ENCODE measurements around the gene DGKE. TPM values are rescaled to one million over a fixed set of nuclear protein-coding genes. Genes with fewer than 3 reads are reported as not detected.
A peak's percentile ranks its signal among the peaks of the same experiment; 100 is the strongest.

DGKE gene
- total and polyA plus RNA-seq, 2 of the 13 experiments (the other 11 are each of a cell fraction or from before 2014, with no cell fraction given), result 3.2 to 5.3 TPM

- TF ChIP-seq, protein P1, sequence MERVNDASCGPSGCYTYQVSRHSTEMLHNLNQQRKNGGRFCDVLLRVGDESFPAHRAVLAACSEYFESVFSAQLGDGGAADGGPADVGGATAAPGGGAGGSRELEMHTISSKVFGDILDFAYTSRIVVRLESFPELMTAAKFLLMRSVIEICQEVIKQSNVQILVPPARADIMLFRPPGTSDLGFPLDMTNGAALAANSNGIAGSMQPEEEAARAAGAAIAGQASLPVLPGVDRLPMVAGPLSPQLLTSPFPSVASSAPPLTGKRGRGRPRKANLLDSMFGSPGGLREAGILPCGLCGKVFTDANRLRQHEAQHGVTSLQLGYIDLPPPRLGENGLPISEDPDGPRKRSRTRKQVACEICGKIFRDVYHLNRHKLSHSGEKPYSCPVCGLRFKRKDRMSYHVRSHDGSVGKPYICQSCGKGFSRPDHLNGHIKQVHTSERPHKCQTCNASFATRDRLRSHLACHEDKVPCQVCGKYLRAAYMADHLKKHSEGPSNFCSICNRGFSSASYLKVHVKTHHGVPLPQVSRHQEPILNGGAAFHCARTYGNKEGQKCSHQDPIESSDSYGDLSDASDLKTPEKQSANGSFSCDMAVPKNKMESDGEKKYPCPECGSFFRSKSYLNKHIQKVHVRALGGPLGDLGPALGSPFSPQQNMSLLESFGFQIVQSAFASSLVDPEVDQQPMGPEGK (CRISPR knock-in tag; IDR thresholded peaks at IDR 0.05), result peak; percentile 3; the same call in 1 of the 2 replicates
- peak; percentile 2; the same call in 1 of the 2 replicates for TF ChIP-seq ZNF768 (CRISPR knock-in tag; IDR thresholded peaks at IDR 0.05)
- 0 out of 2 replicates have a peak, but pooled peaks have one; percentile 27 for TF ChIP-seq E2F2 (CRISPR knock-in tag; IDR thresholded peaks at IDR 0.05; ENCODE audit: borderline replicate concordance)
- TF ChIP-seq MNT (IDR thresholded peaks at IDR 0.05), result no peak
- TF ChIP-seq ZNF777 (CRISPR knock-in tag; IDR thresholded peaks at IDR 0.05), result peak; percentile 92
- peak; percentile 61; the same call in 1 of the 2 replicates for TF ChIP-seq MYC (CRISPR knock-in tag; IDR thresholded peaks at IDR 0.05; ENCODE audit: borderline replicate concordance)
- TF ChIP-seq TCF12 (IDR thresholded peaks at IDR 0.05), result no peak
- peak; percentile 15; the same call in 1 of the 2 replicates for TF ChIP-seq TCF12 (CRISPR knock-in tag; IDR thresholded peaks at IDR 0.05)
- TF ChIP-seq UBTF (CRISPR knock-in tag; IDR thresholded peaks at IDR 0.05), result peak; percentile 83
- TF ChIP-seq ZNF605 (CRISPR knock-in tag; IDR thresholded peaks at IDR 0.05), result peak; percentile 79
- TF ChIP-seq, protein P2, sequence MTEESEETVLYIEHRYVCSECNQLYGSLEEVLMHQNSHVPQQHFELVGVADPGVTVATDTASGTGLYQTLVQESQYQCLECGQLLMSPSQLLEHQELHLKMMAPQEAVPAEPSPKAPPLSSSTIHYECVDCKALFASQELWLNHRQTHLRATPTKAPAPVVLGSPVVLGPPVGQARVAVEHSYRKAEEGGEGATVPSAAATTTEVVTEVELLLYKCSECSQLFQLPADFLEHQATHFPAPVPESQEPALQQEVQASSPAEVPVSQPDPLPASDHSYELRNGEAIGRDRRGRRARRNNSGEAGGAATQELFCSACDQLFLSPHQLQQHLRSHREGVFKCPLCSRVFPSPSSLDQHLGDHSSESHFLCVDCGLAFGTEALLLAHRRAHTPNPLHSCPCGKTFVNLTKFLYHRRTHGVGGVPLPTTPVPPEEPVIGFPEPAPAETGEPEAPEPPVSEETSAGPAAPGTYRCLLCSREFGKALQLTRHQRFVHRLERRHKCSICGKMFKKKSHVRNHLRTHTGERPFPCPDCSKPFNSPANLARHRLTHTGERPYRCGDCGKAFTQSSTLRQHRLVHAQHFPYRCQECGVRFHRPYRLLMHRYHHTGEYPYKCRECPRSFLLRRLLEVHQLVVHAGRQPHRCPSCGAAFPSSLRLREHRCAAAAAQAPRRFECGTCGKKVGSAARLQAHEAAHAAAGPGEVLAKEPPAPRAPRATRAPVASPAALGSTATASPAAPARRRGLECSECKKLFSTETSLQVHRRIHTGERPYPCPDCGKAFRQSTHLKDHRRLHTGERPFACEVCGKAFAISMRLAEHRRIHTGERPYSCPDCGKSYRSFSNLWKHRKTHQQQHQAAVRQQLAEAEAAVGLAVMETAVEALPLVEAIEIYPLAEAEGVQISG (CRISPR knock-in tag; IDR thresholded peaks at IDR 0.05), result peak; percentile 43; the same call in 1 of the 2 replicates
- peak; percentile 65; the same call in 1 of the 2 replicates for TF ChIP-seq SRY (CRISPR knock-in tag; IDR thresholded peaks at IDR 0.05)
- 0 out of 2 replicates have a peak, but pooled peaks have one; percentile 9 for TF ChIP-seq STAG1 (CRISPR knock-in tag; IDR thresholded peaks at IDR 0.05)
Observed at GRCh38 chr17:56834380-56835263, 671 bp downstream of the DGKE start (continued).

Measured in HepG2 (cell line).